ENCODE data around the gene RGS3.

GRCh38 chr9:113597390-113598241 is 134.1 kb downstream of the RGS3 start:
- TF ChIP-seq CTCF (tag by site-specific recombination; IDR thresholded peaks at IDR 0.05) (no peak), ZNF121 (tag by site-specific recombination; IDR thresholded peaks at IDR 0.05) (no peak), ZNF311 (tag by site-specific recombination; IDR thresholded peaks at IDR 0.05; ENCODE audit: borderline replicate concordance) (no peak), BCL11B (tag by site-specific recombination; IDR thresholded peaks at IDR 0.05; ENCODE audit: low read depth) (no peak), ZNF24 (tag by site-specific recombination; IDR thresholded peaks at IDR 0.05) (no peak), PRDM1 (tag by site-specific recombination; IDR thresholded peaks at IDR 0.05) (no peak), REST (tag by site-specific recombination; IDR thresholded peaks at IDR 0.05) (no peak), ZNF174 (tag by site-specific recombination; IDR thresholded peaks at IDR 0.05) (no peak), ZNF610 (tag by site-specific recombination; IDR thresholded peaks at IDR 0.05; ENCODE audit: borderline replicate concordance) (no peak), KLF16 (tag by site-specific recombination; IDR thresholded peaks at IDR 0.05) (no peak), KLF1 (tag by site-specific recombination; IDR thresholded peaks at IDR 0.05) (no peak), MZF1 (tag by site-specific recombination; IDR thresholded peaks at IDR 0.05; ENCODE audit: borderline replicate concordance) (no peak), ZNF274 (IDR thresholded peaks at IDR 0.05; ENCODE audit: low read length) (no peak), ZNF274 (tag by site-specific recombination; IDR thresholded peaks at IDR 0.05; ENCODE audit: borderline replicate concordance) (no peak)

Data from HEK293 (cell line).